GM20431 (cell line): ENCODE data around the gene TGM2.

Experiments used
- in situ Hi-C: fragments of 300-500 bp; cut with MseI, MboI; formaldehyde crosslinking; loops from one replicate; pipeline ENCODE4 v1.15.0; 2020; ENCODE audit warnings: low sequenced_read_pairs; ENCODE audit not compliant: unreplicated experiment

TGM2 gene

GRCh38 chr20:38178581-38178980, 13.5 kb upstream of the TGM2 start:
- in situ Hi-C loops, result no loop called here

DNA sequence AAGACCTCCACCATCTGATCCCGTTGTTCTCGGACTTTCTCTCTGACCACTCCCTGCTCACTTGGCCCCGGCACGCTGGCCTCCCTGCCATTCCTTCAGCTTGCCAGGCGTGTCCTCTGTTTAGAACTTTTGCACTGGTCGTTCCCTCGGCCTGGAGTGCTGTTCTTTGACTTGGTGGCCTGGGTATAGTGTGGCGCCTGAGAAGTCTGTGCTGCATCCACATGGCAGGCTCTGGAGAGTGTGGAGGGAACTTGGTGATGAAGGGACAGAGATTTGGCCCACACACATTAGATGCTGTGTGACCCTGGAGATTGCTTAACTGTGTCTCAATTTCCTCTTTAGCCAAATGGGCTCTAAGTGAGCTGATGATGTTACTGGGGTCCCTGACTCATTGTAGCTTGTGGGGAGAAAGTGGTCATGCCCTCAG, 13.0 kb upstream of the TGM2 start:
- in situ Hi-C loops, result no loop called here

DNA sequence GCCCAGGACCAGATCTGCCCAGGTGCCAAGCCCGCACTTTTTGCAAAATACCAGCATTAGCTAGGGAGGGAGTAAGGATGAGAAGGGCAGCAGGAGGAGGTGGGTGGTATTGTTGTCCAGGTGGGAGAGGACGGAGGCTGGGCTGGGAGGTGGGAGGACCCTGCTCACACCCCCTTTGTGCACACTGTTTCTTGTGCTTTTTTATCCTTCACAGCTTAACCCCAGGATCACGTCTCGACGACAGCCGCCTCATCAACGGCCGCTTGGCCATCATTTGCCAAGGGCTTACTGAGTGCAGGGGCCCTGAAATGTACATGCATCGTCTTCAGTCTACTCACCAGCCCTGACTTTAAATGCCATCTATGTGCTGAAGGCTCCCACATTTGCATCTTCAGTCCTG, 12.1 kb upstream of the TGM2 start:
- in situ Hi-C loops, result no loop called here

DNA sequence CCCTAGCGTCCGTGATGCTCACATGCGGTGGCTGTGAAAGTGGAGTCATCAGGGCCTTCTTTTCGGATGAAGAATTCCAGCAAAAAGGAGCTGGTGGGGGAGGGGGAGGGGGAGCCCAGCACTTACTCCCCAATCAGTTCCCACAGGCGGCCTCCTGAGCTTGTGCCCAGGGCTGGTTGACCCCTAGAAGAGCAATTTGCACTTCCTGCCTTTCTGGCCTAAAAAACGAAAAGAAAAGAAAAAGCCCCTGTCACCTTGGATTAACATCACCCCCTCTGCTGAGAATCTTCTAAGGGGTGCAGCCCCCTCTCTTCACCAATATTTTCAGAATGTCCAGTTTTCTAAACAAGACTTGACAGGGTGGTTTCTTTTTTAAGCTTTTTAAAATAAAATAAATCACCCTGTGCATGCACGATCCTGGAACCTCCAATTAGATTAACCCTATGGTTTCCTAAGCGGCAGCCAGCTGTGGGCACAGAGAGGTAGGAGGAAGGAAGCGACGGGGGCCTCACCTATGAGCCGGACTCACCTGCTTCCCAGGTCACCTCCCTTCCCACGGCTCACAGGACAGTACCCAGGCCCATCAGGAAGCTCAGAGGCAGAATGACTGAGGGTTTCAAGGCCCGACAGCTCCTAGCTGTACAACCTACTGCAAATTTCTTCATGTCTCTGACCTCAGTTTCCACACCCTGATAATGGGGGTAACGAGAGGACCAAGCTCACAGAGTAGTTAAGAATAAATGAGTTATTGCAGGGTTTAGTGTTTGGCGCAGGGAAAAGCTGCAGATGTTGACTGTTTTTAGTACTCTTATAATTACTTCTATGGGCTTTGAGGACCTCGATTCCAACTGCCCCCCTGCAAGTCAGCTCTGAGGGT, 10.5 kb upstream of the TGM2 start:
- in situ Hi-C loops, result no loop called here

DNA sequence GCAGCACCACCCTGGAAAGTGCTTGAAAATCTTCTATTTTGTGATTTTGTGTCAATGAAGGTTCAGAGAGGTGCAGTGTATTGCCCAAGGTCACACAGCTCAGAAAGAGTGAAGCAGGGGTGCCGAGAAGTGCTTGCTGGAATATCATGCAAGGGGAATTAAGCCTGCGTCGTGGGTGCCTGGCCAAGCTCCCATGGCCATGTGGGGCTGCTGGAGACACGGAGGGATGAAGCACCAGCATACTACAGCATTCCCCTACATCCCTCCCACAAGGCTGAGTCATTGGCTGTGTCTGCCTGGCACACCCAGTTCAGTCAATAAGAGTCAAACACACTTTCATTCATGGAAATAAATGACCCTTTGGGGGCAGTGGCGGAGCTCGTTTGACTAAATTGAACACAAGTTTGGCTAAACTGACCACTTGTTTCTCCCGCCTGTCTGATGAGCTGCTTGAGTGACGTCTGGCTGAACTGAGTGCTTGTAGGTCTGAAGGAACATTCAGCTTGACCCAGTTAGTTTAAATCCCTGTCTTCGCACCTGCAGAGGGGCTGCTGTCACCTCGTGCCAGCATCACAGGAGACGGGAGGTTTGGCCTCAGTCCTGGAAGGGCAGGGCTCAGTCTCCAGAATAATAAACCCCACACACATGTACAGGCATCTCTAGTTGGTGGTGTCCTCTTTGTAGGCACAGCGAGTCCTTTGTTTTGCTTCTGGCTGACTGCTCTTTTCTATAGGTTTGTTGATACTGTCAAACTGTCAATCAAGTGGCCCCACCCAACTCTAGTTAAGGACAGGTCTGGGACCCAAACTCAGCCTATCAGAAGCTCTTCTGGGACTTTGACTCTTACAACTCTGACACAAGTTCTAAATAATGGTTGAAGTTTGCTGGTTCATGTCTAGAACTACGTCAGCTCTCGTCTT, 8.4 kb upstream of the TGM2 start:
- in situ Hi-C loops, result no loop called here

DNA sequence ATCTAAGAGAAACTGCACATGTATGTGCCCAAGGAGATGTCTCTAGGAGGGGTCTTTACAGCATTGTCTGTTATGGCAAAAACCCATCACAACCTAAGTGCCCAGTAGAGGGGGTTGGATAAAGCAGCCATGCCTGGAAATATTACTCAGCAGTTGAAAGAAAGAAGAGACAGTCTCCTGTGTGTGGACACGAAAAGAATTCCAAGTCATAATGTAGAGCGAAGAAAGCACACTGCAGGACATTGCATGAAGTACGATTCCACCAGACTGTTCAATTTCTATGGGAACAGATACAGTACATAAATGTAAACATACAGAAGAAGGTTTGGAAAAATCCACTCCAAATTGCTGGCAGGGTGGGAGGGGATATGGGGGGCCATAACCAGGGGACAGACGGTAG, 7.3 kb upstream of the TGM2 start:
- in situ Hi-C loops, result no loop called here

GRCh38 chr20:38171675-38172043, 6.6 kb upstream of the TGM2 start:
- in situ Hi-C loops, result no loop called here

GRCh38 chr20:38170826-38171674, 6.0 kb upstream of the TGM2 start:
- in situ Hi-C loops, result no loop called here

- in situ Hi-C loops, result no loop called here
Observed at GRCh38 chr20:38170219-38170825, 5.3 kb upstream of the TGM2 start.

DNA sequence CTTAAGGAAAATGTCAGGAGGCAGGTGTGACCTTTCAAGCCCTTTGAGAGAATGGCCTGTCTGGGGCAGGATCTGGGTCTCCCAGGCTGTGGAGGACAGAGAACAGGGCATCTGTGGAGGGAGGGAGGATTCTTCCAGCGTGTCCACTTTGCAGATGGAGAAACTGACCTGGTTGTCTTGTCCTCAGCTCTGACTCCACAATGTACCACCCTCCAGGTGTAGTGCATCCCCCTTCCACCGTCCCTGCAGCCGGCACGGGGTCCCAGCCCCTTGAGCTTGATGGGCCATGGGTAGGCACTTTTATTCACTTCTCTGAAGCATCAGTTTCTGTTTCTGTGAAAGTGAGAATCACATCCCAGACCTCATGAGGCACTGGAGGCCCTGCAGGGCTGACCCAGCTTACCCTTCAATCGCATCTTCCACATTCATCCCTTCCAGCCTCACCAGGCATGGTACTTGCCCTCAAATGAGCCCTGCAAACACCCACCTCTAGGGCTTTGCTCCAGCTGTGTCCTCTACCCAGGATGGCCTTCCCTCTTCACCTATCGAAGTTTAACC, 4.6 kb upstream of the TGM2 start:
- in situ Hi-C loops, result loop anchor here (10.0 kb wide), 1 partner anchor 95 kb away; no protein-coding TSS in a partner anchor

DNA sequence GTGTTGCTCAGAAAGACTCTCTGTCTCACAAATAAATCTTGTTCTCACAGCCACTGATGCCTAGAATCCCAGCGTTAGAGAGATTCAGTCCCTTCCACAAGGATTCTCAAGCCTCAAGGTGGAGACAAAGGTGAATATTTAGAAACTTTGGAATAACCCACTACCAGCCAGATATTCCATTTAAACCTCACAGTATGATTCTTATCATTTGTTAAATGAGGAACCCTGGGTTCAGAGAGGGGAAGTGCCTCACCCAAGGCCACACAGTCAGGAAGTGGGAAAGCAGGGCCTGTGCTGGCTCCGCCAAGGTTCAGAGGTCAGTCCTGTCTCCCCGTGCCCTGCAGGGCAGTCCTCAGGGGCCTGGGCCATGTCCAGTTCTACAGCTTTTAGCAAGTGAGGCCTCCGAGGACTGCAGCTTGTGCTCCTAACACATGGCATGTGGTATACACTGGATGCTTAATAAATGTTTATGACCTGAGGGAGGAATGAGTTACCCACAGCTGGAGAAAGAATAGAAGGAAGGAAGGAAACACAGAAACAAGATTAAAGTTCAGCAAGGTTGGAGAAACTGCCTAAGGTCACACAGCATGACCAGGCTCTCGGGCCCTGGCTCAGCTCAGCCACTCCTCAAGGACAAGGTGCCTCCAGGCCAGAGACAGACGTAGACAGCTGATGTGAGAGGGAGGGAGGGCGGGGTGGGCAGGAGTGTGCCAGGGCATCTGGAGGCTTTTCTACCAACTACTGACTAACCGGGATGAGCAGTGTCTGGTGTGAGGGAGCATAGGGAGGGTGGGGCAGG, 3.9 kb upstream of the TGM2 start:
- in situ Hi-C loops, result loop anchor here (10.0 kb wide), 1 partner anchor 94 kb away; no protein-coding TSS in a partner anchor

DNA sequence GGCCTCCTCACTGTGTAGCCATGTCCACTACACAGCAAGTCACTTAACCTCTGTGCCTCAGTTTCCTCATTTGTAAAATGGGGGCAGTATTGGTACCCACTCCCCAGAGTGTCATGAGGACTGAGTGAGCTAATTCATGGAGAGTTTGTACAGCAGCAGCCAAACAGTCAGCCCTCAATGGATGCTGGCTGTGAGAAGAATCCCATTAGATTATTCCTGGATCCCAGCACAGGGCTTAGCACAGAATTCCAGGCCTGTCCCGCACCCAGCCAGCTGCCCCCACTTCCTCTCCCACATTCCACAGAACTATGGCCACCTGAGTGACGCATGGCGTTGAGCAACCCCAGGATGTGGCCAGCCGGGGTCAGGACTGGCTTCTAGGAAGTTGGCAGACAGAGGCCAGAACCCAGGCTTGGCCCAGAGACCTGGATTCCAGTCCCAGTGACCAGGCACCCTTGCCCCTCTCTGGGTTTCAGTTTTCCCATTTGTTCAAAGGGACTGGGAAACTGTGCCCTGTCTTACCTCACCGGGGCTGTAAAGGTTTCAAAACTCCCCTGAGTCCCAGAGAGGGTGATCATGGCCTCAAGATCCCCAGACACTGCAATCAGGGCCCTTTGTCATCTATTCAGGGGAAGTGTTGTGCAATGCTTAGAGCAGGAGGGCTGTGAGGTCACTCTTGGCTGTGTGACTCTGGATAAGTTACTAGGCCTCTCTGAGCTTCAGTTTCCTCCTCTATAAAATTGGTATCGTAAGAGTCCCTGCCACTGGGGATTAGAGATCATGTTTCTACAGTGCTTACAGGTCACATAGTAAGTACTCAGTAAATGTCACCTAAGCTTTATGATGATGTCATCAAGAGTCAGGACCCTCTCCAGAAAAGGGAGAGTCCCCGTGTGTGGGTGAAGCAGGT, 3.0 kb upstream of the TGM2 start:
- in situ Hi-C loops, result loop anchor here (10.0 kb wide), 1 partner anchor 93 kb away; no protein-coding TSS in a partner anchor

- in situ Hi-C loops, result loop anchor here (10.0 kb wide), 1 partner anchor 93 kb away; no protein-coding TSS in a partner anchor
Observed at GRCh38 chr20:38167328-38167850, 2.3 kb upstream of the TGM2 start.

DNA sequence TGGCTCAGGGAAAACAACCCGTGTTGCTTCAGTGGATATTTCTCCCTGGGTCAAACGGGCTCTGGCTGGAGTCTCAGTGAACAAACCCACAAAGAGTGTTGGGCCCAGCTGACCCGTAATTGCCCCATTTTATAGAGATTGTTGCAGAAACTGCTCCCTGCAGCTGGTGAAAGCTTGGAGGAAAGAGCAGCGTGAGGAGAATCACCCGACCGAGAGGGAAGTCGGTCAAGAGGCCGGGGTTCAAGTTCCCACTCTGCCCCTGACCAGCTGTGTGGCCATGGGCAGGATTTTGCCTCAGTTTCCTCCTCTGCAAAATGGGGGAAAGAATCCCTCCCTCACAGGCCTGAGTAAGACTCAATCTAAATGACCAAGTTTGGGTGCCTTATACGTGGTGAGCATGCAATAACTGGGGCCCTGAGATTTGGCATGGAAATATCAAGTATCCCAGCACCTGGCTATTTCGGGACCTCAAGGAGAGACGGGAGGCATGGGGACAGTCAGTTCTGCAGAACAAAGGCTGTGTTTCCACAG, 1.7 kb upstream of the TGM2 start:
- in situ Hi-C loops, result loop anchor here (10.0 kb wide), 1 partner anchor 92 kb away; no protein-coding TSS in a partner anchor

DNA sequence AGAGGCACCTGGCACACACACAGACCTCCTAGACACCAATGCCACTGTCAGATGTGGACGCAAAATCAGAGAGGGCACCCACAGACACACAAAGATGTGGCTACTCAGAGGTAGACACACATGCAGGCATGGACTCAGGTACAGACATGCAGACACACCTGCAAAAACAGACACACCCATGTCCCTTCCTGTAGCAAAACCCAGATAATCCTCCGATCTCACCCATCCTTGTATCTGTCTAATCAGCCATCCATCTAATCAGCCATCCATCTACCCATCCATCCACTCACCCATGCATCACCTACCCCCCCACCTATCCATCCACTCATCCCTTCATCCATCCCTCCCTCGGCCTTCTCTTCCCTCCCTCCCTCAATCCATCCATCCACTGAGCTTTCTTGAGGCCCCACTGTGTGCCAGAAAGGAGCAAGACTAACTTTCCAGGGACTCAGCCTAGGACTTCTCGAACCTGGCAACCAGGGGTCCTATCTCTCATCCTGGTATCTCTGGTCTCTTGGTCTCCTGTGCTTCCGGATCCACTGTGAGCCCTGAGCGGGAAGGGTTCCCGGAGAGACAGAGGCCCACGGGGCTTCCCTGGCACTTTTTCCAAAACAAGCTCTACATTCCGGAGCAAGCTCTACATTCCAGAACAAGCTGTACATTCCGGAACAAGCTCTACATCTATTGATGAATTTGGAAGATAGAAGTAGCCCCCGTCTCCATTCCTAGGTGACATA, 1.1 kb upstream of the TGM2 start:
- in situ Hi-C loops, result loop anchor here (10.0 kb wide), 1 partner anchor 91 kb away; no protein-coding TSS in a partner anchor

DNA sequence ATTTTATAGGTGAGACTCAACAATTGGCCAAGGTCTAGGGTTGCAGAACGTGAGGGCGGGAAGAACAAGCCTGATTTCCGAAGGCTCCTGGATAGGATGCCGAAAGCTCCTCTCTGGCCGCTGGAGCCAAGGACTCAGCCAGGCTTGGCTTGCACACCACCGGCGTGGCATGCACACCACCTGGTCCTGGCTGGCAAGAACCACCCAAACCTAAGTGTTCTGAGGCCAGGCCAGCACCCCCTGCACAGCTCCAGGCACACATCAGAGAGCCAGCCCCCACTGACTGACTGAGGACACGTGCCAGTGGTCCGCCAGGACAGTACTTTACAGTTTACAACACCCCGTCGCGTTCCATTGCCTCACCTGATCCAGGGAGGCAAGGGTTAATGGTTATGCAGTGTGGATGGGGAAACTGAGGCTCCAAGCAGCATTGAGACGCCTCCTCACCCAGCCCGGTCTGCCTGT, 414 bp downstream of the TGM2 start:
- in situ Hi-C loops, result loop anchor here (10.0 kb wide), 1 partner anchor 90 kb away; no protein-coding TSS in a partner anchor
